Kidney epithelial cell (primary cell): ENCODE measurements around the gene ARL15. TPM values are rescaled to one million over a fixed set of nuclear protein-coding genes. Genes with fewer than 3 reads are reported as not detected.

ENCODE experiments used
- DNase-seq: peaks from one replicate; pipeline ENCODE4 v3.0.0-alpha.2; 2010; ENCODE audit warnings: low read depth
- H3K27me3 ChIP-seq: 2 replicates; pipeline ENCODE4 v1.6.0; 2011; ENCODE audit warnings: low read length; ENCODE audit not compliant: control insufficient read depth, insufficient read depth
- H3K36me3 ChIP-seq: 2 replicates; pipeline ENCODE4 v1.5.1; 2011; ENCODE audit warnings: low read length; ENCODE audit not compliant: control insufficient read depth, insufficient read depth
- H3K4me3 ChIP-seq: 2 replicates; pipeline ENCODE4 v1.5.1; 2011; ENCODE audit warnings: low read depth, mild to moderate bottlenecking, control low read depth, low read length
- CTCF ChIP-seq: IDR thresholded peaks from 2 replicates; pipeline ENCODE4 v1.5.1; 2011; ENCODE audit warnings: mild to moderate bottlenecking, moderate library complexity, low read length, control low read depth, inconsistent platforms; ENCODE audit not compliant: insufficient read depth, poor library complexity, severe bottlenecking
- total RNA-seq: library from RNA; depleted of rRNA; stranded (reverse); fragments of >200 nt; gene quantifications from 2 replicates; pipeline ENCODE4 v1.2.3, GENCODE V29; 2015

The ARL15 gene
- total RNA-seq, 1 donor from 2014 or later = 9.7 TPM

GRCh38 chr5:54234304-54234933 lies 76.0 kb downstream of the ARL15 start:
- H3K36me3 ChIP-seq = no peaks in the 10 kb centered on the region
- no peak overlapping the region for H3K4me3 ChIP-seq
- no peak for DNase-seq
- no peaks in the 10 kb centered on the region for H3K27me3 ChIP-seq
- peak; percentile 58 for TF ChIP-seq CTCF

GRCh38 chr5:54230936-54231685 lies 79.3 kb downstream of the ARL15 start:
- no peak for DNase-seq
- Histone ChIP-seq H3K4me3 (no peak overlapping the region), H3K36me3 (no peaks in the 10 kb centered on the region), H3K27me3 (no peaks in the 10 kb centered on the region)
- no peak for TF ChIP-seq CTCF

- Histone ChIP-seq H3K27me3 (no peaks in the 10 kb centered on the region), H3K4me3 (no peak overlapping the region), H3K36me3 (no peaks in the 10 kb centered on the region)
- peak; percentile 94 for TF ChIP-seq CTCF
- no peak for DNase-seq
Measured at GRCh38 chr5:54229041-54229780, 81.2 kb downstream of the ARL15 start.

GRCh38 chr5:54227759-54228158 lies 82.6 kb downstream of the ARL15 start:
- H3K36me3 ChIP-seq = no peaks in the 10 kb centered on the region
- no peaks in the 10 kb centered on the region for H3K27me3 ChIP-seq
- TF ChIP-seq CTCF = no peak
- H3K4me3 ChIP-seq = no peak overlapping the region
- DNase-seq = no peak

GRCh38 chr5:54227109-54227508 lies 83.3 kb downstream of the ARL15 start:
- no peaks in the 10 kb centered on the region for H3K36me3 ChIP-seq
- no peak for TF ChIP-seq CTCF
- H3K27me3 ChIP-seq = no peaks in the 10 kb centered on the region
- H3K4me3 ChIP-seq = no peak overlapping the region
- DNase-seq = no peak
